GM12872 (cell line): ENCODE measurements around the gene TTC21B.

Experiments used
- CTCF ChIP-seq: IDR thresholded peaks from 3 replicates; pipeline ENCODE4 v1.5.1; 2011; ENCODE audit warnings: low read depth, mild to moderate bottlenecking, low read length, moderate library complexity; ENCODE audit not compliant: insufficient read depth

TTC21B gene

DNA sequence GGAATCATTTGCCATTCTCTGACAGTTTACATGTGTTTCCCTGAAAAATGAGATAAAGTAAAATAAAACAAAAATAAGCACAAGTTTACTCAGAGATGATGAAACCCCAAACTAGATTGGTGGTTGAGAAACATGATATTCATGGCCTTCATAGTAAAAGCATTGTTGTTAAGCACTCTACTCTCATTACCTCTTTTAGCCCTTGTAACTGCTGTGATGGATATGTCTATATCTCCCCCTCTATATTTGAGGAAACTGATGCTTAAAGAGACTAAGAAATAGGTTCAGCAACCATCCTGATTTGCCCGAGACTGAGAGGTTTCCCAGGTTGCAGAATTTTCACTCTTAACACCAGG is 125.7 kb downstream of the TTC21B start:
- TF ChIP-seq CTCF, result no peak

DNA sequence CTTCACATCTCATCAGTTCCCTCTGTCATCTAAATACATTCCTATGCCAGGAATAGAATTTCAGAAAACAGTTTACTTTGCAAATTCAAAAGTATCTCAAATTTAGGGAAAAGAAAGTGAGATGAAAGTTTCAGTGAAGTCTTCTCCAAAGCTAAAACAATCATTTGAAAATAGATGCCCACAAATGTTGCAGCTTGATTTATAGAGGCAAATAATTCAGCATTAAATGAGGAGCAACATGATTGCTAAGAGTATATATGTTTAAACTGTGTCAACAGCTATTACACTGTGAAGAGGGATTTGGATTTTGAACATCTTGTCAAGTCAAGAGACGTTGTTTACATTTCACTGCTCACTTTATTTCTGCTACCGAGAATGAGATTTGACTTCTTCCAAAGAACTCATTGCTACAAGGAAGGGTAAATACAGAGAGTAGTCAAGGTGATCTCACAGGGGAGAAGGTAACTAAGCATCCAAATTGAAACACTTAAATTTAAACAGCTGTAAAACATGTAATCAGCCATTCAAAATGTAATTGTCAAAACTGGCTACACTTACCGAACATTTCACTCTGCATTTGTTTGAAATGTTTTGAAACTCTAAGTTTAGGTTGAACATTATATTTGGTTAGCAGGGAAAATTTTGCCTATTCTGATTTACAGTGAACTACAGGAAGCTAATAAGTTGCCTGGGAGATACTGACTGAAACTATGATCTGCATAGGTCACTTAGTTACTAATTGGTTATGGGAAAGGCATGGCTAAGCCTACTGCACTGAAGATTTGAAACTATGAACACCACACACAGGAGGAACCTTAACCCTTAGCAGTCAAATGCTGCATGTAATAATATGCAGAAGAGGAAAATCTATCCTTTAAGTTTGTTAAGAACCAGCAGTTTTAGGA is 126.3 kb downstream of the TTC21B start:
- no peak for TF ChIP-seq CTCF

GRCh38 chr2:165825041-165825440 is 128.5 kb downstream of the TTC21B start:
- TF ChIP-seq CTCF, result no peak
